Gastroesophageal sphincter (tissue), 3 donors: ENCODE data around the gene MTUS2.

Source experiments
- POLR2A ChIP-seq, 2 donors: fragments of 450-650 bp; IDR thresholded peaks; one replicate each; pipeline ENCODE4 v1.6.1; 2017; ENCODE audit warnings: antibody characterized with exemption in 2 of 2, mild to moderate bottlenecking in 2 of 2, moderate library complexity in 1 of 2
- POLR2AphosphoS5 ChIP-seq: sonication (generic); formaldehyde crosslinking; IDR thresholded peaks from one replicate; pipeline ENCODE4 v1.6.1; 2017; ENCODE audit warnings: antibody characterized with exemption
- TF ChIP-seq, protein P1 (sequence below), 4 experiments: fragments of 200-600 bp in 2 of 4; fragments of 450-650 bp in 2 of 4; sonication (generic) in 1 of 4; IDR thresholded peaks; one replicate each; pipeline ENCODE4 v1.5.1; 2017 to 2019; ENCODE audit warnings: antibody characterized with exemption in 4 of 4, mild to moderate bottlenecking in 2 of 4, moderate library complexity in 2 of 4

DNA sequence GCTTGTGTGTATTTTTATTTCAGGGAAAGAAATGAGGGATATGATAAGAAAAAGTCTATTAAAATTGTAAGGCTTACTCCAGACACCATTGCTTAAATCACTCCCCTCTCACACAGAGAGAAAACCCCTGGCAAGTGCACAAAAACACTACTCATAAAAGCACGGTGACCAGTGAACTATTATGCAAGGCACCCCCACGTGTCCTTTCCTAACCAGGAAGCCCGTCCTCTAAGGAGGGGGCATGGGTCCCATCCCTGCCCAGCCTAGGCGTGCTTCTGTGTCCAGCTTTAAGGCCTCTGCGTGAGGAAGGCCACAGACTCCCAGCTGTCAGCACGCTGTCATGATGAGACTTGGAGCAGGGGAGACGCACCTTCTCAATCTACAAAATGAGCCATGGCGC is 691.8 kb downstream of the MTUS2 start:
- TF ChIP-seq, protein P1, sequence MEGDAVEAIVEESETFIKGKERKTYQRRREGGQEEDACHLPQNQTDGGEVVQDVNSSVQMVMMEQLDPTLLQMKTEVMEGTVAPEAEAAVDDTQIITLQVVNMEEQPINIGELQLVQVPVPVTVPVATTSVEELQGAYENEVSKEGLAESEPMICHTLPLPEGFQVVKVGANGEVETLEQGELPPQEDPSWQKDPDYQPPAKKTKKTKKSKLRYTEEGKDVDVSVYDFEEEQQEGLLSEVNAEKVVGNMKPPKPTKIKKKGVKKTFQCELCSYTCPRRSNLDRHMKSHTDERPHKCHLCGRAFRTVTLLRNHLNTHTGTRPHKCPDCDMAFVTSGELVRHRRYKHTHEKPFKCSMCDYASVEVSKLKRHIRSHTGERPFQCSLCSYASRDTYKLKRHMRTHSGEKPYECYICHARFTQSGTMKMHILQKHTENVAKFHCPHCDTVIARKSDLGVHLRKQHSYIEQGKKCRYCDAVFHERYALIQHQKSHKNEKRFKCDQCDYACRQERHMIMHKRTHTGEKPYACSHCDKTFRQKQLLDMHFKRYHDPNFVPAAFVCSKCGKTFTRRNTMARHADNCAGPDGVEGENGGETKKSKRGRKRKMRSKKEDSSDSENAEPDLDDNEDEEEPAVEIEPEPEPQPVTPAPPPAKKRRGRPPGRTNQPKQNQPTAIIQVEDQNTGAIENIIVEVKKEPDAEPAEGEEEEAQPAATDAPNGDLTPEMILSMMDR (IDR thresholded peaks at IDR 0.05), result no peak
- TF ChIP-seq POLR2A (IDR thresholded peaks at IDR 0.05) (no peak), POLR2AphosphoS5 (peak; percentile 81)
